ENCODE measurements around the gene VEPH1. TPM values are rescaled to one million over a fixed set of nuclear protein-coding genes. Genes with fewer than 3 reads are reported as not detected.

The VEPH1 gene
- total and polyA plus RNA-seq, 9 of the 15 experiments (the other 6 are each of a cell fraction or from before 2014, with no cell fraction given) = 4.5 to 15.6 (median 5.8) TPM

- ATAC-seq (peak; percentile 99), DNase-seq (ENCODE audit: extremely low read depth in 1 of 4, low spot score in 3 of 4) (peak; percentile 48 to 79 (median 60)), FAIRE-seq (peak; percentile 89)
- H3K4me1 ChIP-seq (replicated peaks in 1 of 2; ENCODE audit: control insufficient read depth in 2 of 2, insufficient read depth in 2 of 2, low read length in 2 of 2) = peaks cover 0 to 6% of the 10 kb centered on the region in 2 experiments; a peak in 1 of 5 replicates
- H3K4me2 ChIP-seq (ENCODE audit: insufficient read depth, low read length) = no peak overlapping the region
- H2AFZ ChIP-seq (ENCODE audit: low read depth, low read length) = no peak overlapping the region; the same call in 1 of the 2 replicates
- 10% methylated on average over 5 of the region's 5 CpGs for WGBS (ENCODE audit: insufficient coverage, low coverage, missing lambda C conversion rate)
- intact Hi-C loops (cut with micrococcal nuclease) (loop anchor here (1.0 to 10.0 kb wide), 4 partner anchors 35 to 256 kb away; partner anchors contain the start of gene CCNL1), in situ Hi-C loops (cut with MboI) (no loop called here)
- H3K27ac ChIP-seq (ENCODE audit: extremely low read depth, low read depth, low read length) = no peak overlapping the region
- no peaks in the 10 kb centered on the region for H3K9me3 ChIP-seq (replicated peaks; ENCODE audit: control insufficient read depth, insufficient read depth, low read depth, low read length)
- CTCF ChIA-PET (ENCODE audit: low intra/inter-chr PET ratio) = interaction anchor here (1.4 kb wide), 2 partner anchors 35 to 37 kb away, joined by 3 to 8 read pairs; no protein-coding TSS in a partner anchor
- no peaks in the 10 kb centered on the region for H3K9me1 ChIP-seq (ENCODE audit: control insufficient read depth, insufficient read depth, low read length)
- no peak overlapping the region for H3K9ac ChIP-seq (ENCODE audit: insufficient read depth in 1 of 2, low read depth in 2 of 2, low read length in 2 of 2)
- POLR2A ChIA-PET = no interaction called here
- H4K20me1 ChIP-seq (replicated peaks; ENCODE audit: control insufficient read depth, insufficient read depth, low read length) = no peaks in the 10 kb centered on the region
- H3K27me3 ChIP-seq (ENCODE audit: control insufficient read depth in 2 of 2, insufficient read depth in 2 of 2, low read length in 2 of 2) = no peaks in the 10 kb centered on the region
- H3K36me3 ChIP-seq (ENCODE audit: control insufficient read depth, insufficient read depth, low read length) = no peaks in the 10 kb centered on the region
- no peaks in the 10 kb centered on the region for H3K79me2 ChIP-seq (ENCODE audit: control insufficient read depth, insufficient read depth, low read length)
- no peak overlapping the region for H3K4me3 ChIP-seq
- BruUV-seq (replicated peaks) = no TSS peak
- TF ChIP-seq MAX (CRISPR knock-in tag; IDR thresholded peaks at IDR 0.05) = no peak
- TF ChIP-seq SMC3 (conservative IDR thresholded peaks at IDR 0.05; ENCODE audit: insufficient read depth, low read depth, low read length) = peak; percentile 69
- 0 out of 2 replicates have a peak, but pooled peaks have one; percentile 28 for TF ChIP-seq MYC (IDR thresholded peaks at IDR 0.05; ENCODE audit: low read depth, low read length)
- no peak for TF ChIP-seq MYC (CRISPR knock-in tag; IDR thresholded peaks at IDR 0.05; ENCODE audit: borderline replicate concordance, low read depth)
- TF ChIP-seq E2F5 (CRISPR knock-in tag; IDR thresholded peaks at IDR 0.05) = no peak
- no peak for TF ChIP-seq RB1 (IDR thresholded peaks at IDR 0.05; ENCODE audit: low read depth)
- no peak for TF ChIP-seq VEZF1 (CRISPR knock-in tag; IDR thresholded peaks at IDR 0.05)
- TF ChIP-seq CUX1 (CRISPR knock-in tag; IDR thresholded peaks at IDR 0.05) = no peak
- TF ChIP-seq CTBP1 (IDR thresholded peaks at IDR 0.05; ENCODE audit: borderline replicate concordance) = peak; percentile 45; the same call in 1 of the 2 replicates
- TF ChIP-seq ZBTB49 (CRISPR knock-in tag; IDR thresholded peaks at IDR 0.05; ENCODE audit: borderline replicate concordance) = no peak
Measured at GRCh38 chr3:157239082-157239704, 264.0 kb downstream of the VEPH1 start.
